Stomach smooth muscle (tissue), 2 donors: ENCODE results near the gene SHLD1.

Experiments
- H3K27ac ChIP-seq: one replicate; pipeline ENCODE4 v1.7.0; 2013; ENCODE audit warnings: mild to moderate bottlenecking, low read length, inconsistent platforms
- H3K27me3 ChIP-seq, 2 donors: one replicate each; pipeline ENCODE4 v1.7.0; 2013; ENCODE audit warnings: low read length in 2 of 2; ENCODE audit not compliant: insufficient read depth in 2 of 2, control insufficient read depth in 1 of 2
- H3K36me3 ChIP-seq, 2 donors: one replicate each; pipeline ENCODE4 v1.7.0; 2013; ENCODE audit warnings: low read length in 2 of 2; ENCODE audit not compliant: control insufficient read depth in 2 of 2, insufficient read depth in 2 of 2
- H3K4me1 ChIP-seq: one replicate; pipeline ENCODE4 v1.7.0; 2013; ENCODE audit warnings: low read length; ENCODE audit not compliant: control insufficient read depth, insufficient read depth
- H3K4me3 ChIP-seq, 2 donors: one replicate each; pipeline ENCODE4 v1.7.0; 2013; ENCODE audit warnings: low read length in 2 of 2
- H3K9ac ChIP-seq, 2 donors: one replicate each; pipeline ENCODE4 v1.7.0; 2013; ENCODE audit warnings: low read length in 2 of 2, mild to moderate bottlenecking in 1 of 2
- H3K9me3 ChIP-seq, 2 donors: one replicate each; pipeline ENCODE4 v1.7.0; 2013; ENCODE audit warnings: low read length in 2 of 2; ENCODE audit not compliant: control insufficient read depth in 2 of 2
- donor health status: healthy.
- donor health status: Pancreatic carcinoma.

The SHLD1 gene

GRCh38 chr20:5859608-5860007 lies 109.4 kb downstream of the SHLD1 start:
- H3K36me3 ChIP-seq: no peaks in the 10 kb centered on the region
- H3K9me3 ChIP-seq: peaks cover 0 to 3% of the 10 kb centered on the region in 2 donors
- H3K27ac ChIP-seq: no peak overlapping the region
- H3K9ac ChIP-seq: no peak overlapping the region
- no peak overlapping the region for H3K4me3 ChIP-seq
- H3K27me3 ChIP-seq: no peaks in the 10 kb centered on the region
- peaks cover 4% of the 10 kb centered on the region for H3K4me1 ChIP-seq

GRCh38 chr20:5862703-5863039 lies 112.5 kb downstream of the SHLD1 start:
- no peaks in the 10 kb centered on the region for H3K9me3 ChIP-seq
- no peak overlapping the region for H3K27ac ChIP-seq
- no peak overlapping the region for H3K9ac ChIP-seq
- H3K36me3 ChIP-seq: no peaks in the 10 kb centered on the region
- no peak overlapping the region for H3K4me3 ChIP-seq
- H3K27me3 ChIP-seq: no peaks in the 10 kb centered on the region
- H3K4me1 ChIP-seq: peaks cover 6% of the 10 kb centered on the region

GRCh38 chr20:5863040-5863833 lies 113.0 kb downstream of the SHLD1 start:
- Histone ChIP-seq H3K9me3 (no peaks in the 10 kb centered on the region), H3K27ac (no peak overlapping the region), H3K4me3 (no peak overlapping the region), H3K27me3 (no peaks in the 10 kb centered on the region), H3K36me3 (no peaks in the 10 kb centered on the region), H3K4me1 (peaks cover 6% of the 10 kb centered on the region), H3K9ac (no peak overlapping the region)

GRCh38 chr20:5864428-5864827 lies 114.2 kb downstream of the SHLD1 start:
- no peak overlapping the region for H3K4me3 ChIP-seq
- H3K27ac ChIP-seq: no peak overlapping the region
- peaks cover 6% of the 10 kb centered on the region for H3K4me1 ChIP-seq
- H3K9me3 ChIP-seq: no peaks in the 10 kb centered on the region
- H3K36me3 ChIP-seq: no peaks in the 10 kb centered on the region
- H3K9ac ChIP-seq: no peak overlapping the region
- no peaks in the 10 kb centered on the region for H3K27me3 ChIP-seq

GRCh38 chr20:5864873-5865587 lies 114.8 kb downstream of the SHLD1 start:
- no peaks in the 10 kb centered on the region for H3K9me3 ChIP-seq
- H3K27me3 ChIP-seq: no peaks in the 10 kb centered on the region
- H3K4me1 ChIP-seq: peaks cover 6% of the 10 kb centered on the region
- no peak overlapping the region for H3K9ac ChIP-seq
- H3K27ac ChIP-seq: no peak overlapping the region
- no peak overlapping the region for H3K4me3 ChIP-seq
- H3K36me3 ChIP-seq: no peaks in the 10 kb centered on the region

GRCh38 chr20:5865604-5866003 lies 115.4 kb downstream of the SHLD1 start:
- no peaks in the 10 kb centered on the region for H3K9me3 ChIP-seq
- H3K9ac ChIP-seq: no peak overlapping the region
- H3K4me1 ChIP-seq: peaks cover 6% of the 10 kb centered on the region
- no peak overlapping the region for H3K4me3 ChIP-seq
- H3K27ac ChIP-seq: no peak overlapping the region
- H3K36me3 ChIP-seq: no peaks in the 10 kb centered on the region
- no peaks in the 10 kb centered on the region for H3K27me3 ChIP-seq

GRCh38 chr20:5870568-5870981 lies 120.4 kb downstream of the SHLD1 start:
- Histone ChIP-seq H3K4me3 (no peak overlapping the region), H3K9ac (no peak overlapping the region), H3K36me3 (no peaks in the 10 kb centered on the region), H3K9me3 (no peaks in the 10 kb centered on the region), H3K27ac (no peak overlapping the region), H3K27me3 (no peaks in the 10 kb centered on the region), H3K4me1 (no peaks in the 10 kb centered on the region)

- no peaks in the 10 kb centered on the region for H3K4me1 ChIP-seq
Measured at GRCh38 chr20:5871459-5872410, 121.5 kb downstream of the SHLD1 start.

GRCh38 chr20:5877128-5877527 lies 126.9 kb downstream of the SHLD1 start:
- H3K9ac ChIP-seq: no peak overlapping the region
- no peaks in the 10 kb centered on the region for H3K27me3 ChIP-seq
- H3K36me3 ChIP-seq: no peaks in the 10 kb centered on the region
- no peaks in the 10 kb centered on the region for H3K4me1 ChIP-seq
- no peak overlapping the region for H3K4me3 ChIP-seq
- no peaks in the 10 kb centered on the region for H3K9me3 ChIP-seq
- H3K27ac ChIP-seq: no peak overlapping the region

More at GRCh38 chr20:5871459-5872410, 121.5 kb downstream of the SHLD1 start:
- Histone ChIP-seq H3K9me3 (no peaks in the 10 kb centered on the region), H3K27me3 (no peaks in the 10 kb centered on the region), H3K27ac (no peak overlapping the region), H3K4me3 (no peak overlapping the region), H3K9ac (no peak overlapping the region), H3K36me3 (no peaks in the 10 kb centered on the region)

- Histone ChIP-seq H3K4me3 (no peak overlapping the region), H3K9me3 (no peaks in the 10 kb centered on the region), H3K27ac (no peak overlapping the region), H3K4me1 (no peaks in the 10 kb centered on the region), H3K9ac (no peak overlapping the region), H3K27me3 (no peaks in the 10 kb centered on the region), H3K36me3 (no peaks in the 10 kb centered on the region)
Measured at GRCh38 chr20:5880326-5880725, 130.1 kb downstream of the SHLD1 start.
